ENCODE data around the gene PPP6R3.

Gene PPP6R3

GRCh38 chr11:68551777-68552176 is 91.2 kb downstream of the PPP6R3 start:
- no peak for DNase-seq (ENCODE audit: low read depth, low spot score)
- H3K4me3 ChIP-seq (ENCODE audit: low read depth, low read length): no peak overlapping the region
- CTCF ChIA-PET: no interaction called here
- no peak for TF ChIP-seq CTCF (IDR thresholded peaks at IDR 0.05; ENCODE audit: insufficient read depth, low read length, missing control alignments)
- POLR2A ChIA-PET: no interaction called here

DNA sequence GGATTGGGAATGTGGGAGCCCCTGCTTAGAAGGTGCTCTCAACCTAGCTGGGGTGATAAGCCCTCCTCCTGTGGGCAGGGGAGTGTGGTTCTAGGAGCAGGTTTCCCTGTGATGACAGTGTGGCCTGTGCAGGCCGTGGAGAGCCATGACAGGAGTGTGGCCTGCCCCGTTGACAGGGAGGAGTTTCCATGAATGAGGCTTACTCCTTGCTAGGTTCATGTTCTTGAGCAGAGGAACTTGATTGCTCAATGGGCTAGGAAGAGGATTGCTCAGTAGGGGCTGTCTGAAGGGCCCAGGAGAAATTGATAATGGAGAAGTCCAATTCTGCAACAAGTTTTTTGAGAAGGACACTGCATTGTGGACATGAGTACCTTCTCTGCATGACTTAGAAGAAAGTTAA is 92.0 kb downstream of the PPP6R3 start:
- ChIA-PET POLR2A (no interaction called here), CTCF (interaction anchor here (1.4 kb wide), 1 partner anchor 10 kb away, joined by 3 read pairs; no protein-coding TSS in a partner anchor)
- TF ChIP-seq CTCF (IDR thresholded peaks at IDR 0.05; ENCODE audit: insufficient read depth, low read length, missing control alignments): no peak
- DNase-seq (ENCODE audit: low read depth, low spot score): no peak
- no peak overlapping the region for H3K4me3 ChIP-seq (ENCODE audit: low read depth, low read length)

DNA sequence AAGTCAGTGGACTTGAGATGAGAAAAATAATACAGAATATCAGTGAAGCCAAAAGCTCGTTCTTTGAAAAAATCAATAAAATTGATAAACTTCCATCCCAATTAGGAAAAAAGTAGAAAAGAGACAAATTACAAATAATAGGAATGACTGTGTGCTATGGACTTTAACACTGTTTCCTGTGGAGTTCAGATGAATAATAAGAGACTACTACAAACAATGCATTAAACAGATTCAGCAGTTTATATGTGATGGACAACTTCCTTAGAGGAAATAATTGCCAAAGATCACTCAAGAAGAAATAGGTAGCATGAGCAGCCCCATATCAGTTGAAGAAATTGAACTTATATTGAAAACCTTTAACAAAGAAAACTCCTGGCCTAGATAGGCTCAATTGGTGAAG is 99.7 kb downstream of the PPP6R3 start:
- no peak for TF ChIP-seq CTCF (IDR thresholded peaks at IDR 0.05; ENCODE audit: insufficient read depth, low read length, missing control alignments)
- ChIA-PET POLR2A (no interaction called here), CTCF (no interaction called here)
- DNase-seq (ENCODE audit: low read depth, low spot score): no peak
- H3K4me3 ChIP-seq (ENCODE audit: low read depth, low read length): no peak overlapping the region

DNA sequence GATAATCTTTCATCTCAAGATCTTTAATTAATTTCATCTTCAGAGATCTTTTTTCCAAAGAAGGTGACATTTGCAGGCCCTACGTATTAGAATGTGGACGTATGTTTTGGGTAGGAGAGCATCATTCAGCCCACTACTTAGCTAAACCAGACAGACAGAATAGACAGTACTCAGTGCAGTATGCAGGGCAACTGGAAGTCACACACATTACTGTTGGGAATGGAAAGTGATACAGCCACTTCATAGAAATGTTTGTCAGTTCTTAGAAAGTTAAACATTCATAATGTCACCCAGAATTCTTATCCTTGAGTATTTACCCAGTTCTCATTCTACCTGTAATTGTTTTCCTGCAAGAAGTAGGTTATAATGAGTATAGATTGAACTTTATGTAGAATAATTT is 102.9 kb downstream of the PPP6R3 start:
- no peak for DNase-seq (ENCODE audit: low read depth, low spot score)
- no peak for TF ChIP-seq CTCF (IDR thresholded peaks at IDR 0.05; ENCODE audit: insufficient read depth, low read length, missing control alignments)
- ChIA-PET POLR2A (no interaction called here), CTCF (no interaction called here)
- H3K4me3 ChIP-seq (ENCODE audit: low read depth, low read length): no peak overlapping the region

DNA sequence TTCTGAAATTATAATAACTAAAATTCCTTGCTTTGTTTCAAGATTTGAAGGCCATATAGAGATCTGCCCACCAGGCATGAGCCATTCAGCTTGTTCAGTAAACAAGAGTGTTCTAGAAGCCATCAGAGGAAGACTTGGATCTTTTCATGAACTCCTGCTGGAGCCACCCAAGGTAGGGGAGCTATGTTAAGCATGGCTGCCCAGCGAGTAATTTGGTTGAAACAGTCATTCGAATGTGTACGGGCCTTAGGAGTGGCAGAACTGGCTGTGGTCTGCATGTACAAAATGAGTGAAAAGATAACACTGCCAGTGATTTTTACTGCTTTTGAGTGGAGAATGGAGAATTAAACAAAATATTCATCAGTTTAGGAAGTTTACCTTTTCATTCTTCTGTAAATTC is 103.7 kb downstream of the PPP6R3 start:
- DNase-seq (ENCODE audit: low read depth, low spot score): no peak
- ChIA-PET CTCF (no interaction called here), POLR2A (no interaction called here)
- no peak for TF ChIP-seq CTCF (IDR thresholded peaks at IDR 0.05; ENCODE audit: insufficient read depth, low read length, missing control alignments)
- H3K4me3 ChIP-seq (ENCODE audit: low read depth, low read length): no peak overlapping the region

DNA sequence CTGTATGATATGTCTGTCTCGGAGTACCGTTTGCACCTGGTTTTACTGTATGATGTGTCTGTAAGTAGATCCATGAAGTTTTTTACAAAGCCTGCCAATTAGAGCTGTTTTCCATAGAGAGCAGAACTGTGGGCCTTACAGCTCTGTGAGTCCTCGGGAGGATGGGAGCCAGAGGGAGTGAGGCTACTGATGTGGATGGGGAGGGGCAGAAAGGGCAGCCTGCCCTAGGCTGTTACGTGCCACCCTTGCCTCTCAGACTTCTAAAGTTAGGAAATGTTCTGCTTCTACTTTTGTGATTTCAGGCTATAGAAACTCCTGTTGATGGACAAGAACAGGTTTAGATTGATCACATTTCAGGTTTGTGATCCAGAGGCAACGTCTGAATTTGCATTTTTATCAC is 105.2 kb downstream of the PPP6R3 start:
- CTCF ChIA-PET: no interaction called here
- no peak for DNase-seq (ENCODE audit: low read depth, low spot score)

More for the DNA sequence above, 105.2 kb downstream of the PPP6R3 start:
- no peak overlapping the region for H3K4me3 ChIP-seq (ENCODE audit: low read depth, low read length)
- no peak for TF ChIP-seq CTCF (IDR thresholded peaks at IDR 0.05; ENCODE audit: insufficient read depth, low read length, missing control alignments)
- POLR2A ChIA-PET: no interaction called here
